Naive B cell (primary cell): ENCODE data around the gene MRPL28. TPM values are rescaled to one million over a fixed set of nuclear protein-coding genes. Genes with fewer than 3 reads are reported as not detected.
"Not testable (repeated sequence)": the region's sequence is repeated elsewhere in the genome, so short reads cannot be mapped to it uniquely, and the experiment has no call there.

Source experiments
- ATAC-seq, 2 donors: fragments of 150-1000 bp; cut with Tn5 transposase; 2 replicates each; pipeline ENCODE4 v1.10.0; 2021; ENCODE audit warnings: low read depth in 2 of 2, mild to moderate bottlenecking in 2 of 2, moderate library complexity in 2 of 2
- DNase-seq: peaks from one replicate; pipeline ENCODE4 v3.0.0; 2022
- H3K27ac Mint-ChIP-seq, 6 donors: one replicate each; pipeline ENCODE4 v1.8.0; 2020 to 2022; ENCODE audit warnings: mild to moderate bottlenecking in 6 of 6, mixed read lengths in 6 of 6, moderate library complexity in 5 of 6, inconsistent platforms in 2 of 6
- H3K27me3 Mint-ChIP-seq, 3 donors: one replicate each; pipeline ENCODE4 v1.8.0; 2021 to 2022; ENCODE audit warnings: mixed read lengths in 3 of 3, mild to moderate bottlenecking in 1 of 3
- H3K36me3 Mint-ChIP-seq, 2 donors: one replicate each; pipeline ENCODE4 v1.8.0; 2020 to 2022; ENCODE audit warnings: mixed read lengths in 2 of 2, inconsistent platforms in 1 of 2, mild to moderate bottlenecking in 1 of 2
- H3K4me1 Mint-ChIP-seq, 3 donors: one replicate each; pipeline ENCODE4 v1.8.0; 2020 to 2022; ENCODE audit warnings: mixed read lengths in 3 of 3, inconsistent platforms in 1 of 3, mild to moderate bottlenecking in 1 of 3, moderate library complexity in 1 of 3
- H3K4me3 Mint-ChIP-seq, 8 donors: one replicate each; pipeline ENCODE4 v1.8.0; 2020 to 2022; ENCODE audit warnings: mild to moderate bottlenecking in 8 of 8, mixed read lengths in 8 of 8, moderate library complexity in 8 of 8, inconsistent platforms in 2 of 8
- H3K9me3 Mint-ChIP-seq, 7 donors: one replicate each; pipeline ENCODE4 v1.8.0; 2020 to 2022; ENCODE audit warnings: mixed read lengths in 7 of 7, mild to moderate bottlenecking in 5 of 7, inconsistent platforms in 2 of 7, moderate library complexity in 1 of 7
- polyA plus RNA-seq, 6 donors: library from polyadenylated mRNA; unstranded; fragments of 300-500 nt; fragmentation: Illumina TruSeq; gene quantifications; one replicate each; pipeline ENCODE4 v1.2.3, GENCODE V29; 2021; ENCODE audit warnings: low read depth in 6 of 6

MRPL28 gene
- polyA plus RNA-seq, 6 donors from 2014 or later = 60.1 to 76.8 (median 65.7) TPM

DNA sequence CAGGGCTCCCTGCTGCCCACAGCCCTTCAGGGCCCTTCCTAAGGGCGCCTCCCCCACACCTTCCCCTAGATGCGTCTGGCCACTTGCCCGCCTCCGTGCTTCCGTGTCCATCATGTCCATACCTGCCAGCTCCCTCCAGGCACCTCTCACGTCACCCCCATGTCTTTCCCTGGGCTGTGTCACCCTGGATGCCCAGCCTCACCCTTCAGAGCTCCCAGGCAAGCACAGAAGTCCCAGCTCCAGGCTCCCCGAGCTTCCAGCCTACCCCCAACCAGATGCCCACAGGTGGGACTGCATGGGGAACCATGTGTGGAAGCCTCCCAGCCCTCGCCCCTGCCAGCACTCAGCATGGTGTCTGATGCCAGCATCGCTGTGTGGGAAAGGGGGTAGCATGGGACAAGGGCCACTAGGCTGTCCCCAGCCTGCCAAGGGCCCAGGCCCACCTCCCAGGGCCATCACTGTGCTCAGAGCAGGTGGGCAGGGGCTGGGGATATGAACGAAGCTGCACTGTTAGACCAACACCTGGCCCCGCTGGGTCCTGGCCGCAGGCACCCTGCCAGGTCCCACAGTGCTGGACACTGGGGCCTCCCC is 16.0 kb downstream of the MRPL28 start:
- DNase-seq (no peak), ATAC-seq (no peak)
- H3K4me1 Mint-ChIP-seq = peaks cover 9 to 19% (median 13%) of the 10 kb centered on the region in 3 donors
- peak overlapping the region; percentile 25 to 76 (median 53) for H3K4me3 Mint-ChIP-seq
- no peaks in the 10 kb centered on the region for H3K27me3 Mint-ChIP-seq
- no peaks in the 10 kb centered on the region for H3K9me3 Mint-ChIP-seq
- H3K36me3 Mint-ChIP-seq = peaks cover 0 to 5% of the 10 kb centered on the region in 2 donors
- peak overlapping the region in 3 of 6 donors; percentile 10 to 80 (median 55) for H3K27ac Mint-ChIP-seq

DNA sequence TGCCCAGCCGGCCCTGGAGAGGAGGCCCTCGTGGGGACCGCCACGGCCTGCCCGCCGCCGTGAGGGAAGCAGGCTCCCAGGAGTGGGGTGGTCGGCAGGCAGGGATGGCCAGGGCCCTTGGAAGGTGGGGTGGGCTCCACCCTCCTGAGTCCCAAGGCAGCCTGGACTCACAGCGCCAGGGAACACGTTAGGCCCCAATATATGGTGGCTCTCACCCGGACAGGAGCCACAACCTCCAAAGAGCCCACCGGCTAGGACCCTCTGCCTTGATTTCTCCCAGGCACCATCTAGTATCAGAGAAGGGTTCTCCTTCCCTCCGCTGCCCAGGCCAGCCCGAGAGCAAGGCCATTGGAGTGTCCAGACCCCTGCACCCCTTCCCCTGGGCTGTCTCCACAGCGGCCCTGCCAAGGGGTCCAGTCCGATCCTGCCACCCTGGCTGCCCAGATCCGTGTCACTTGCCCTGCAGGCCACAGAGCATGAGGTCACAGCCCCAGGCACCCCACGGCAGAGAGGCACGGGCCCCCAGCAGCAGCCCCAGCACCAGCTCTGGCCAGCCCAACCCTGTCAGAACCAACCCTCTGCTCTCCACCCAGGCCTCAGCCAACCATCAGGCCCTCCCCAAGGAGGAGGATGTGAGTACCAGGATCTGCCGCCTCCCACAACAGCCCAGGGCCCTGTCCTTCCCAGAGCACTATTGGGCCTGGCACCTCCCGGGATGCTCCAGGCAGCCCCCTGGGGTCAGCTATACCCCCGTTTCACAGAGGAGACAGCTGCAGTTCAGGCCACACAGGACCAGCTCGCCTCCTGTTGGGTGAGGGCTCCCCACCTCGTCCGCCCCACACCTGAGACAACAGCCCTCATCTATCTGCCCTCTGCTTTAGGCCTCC is 16.7 kb downstream of the MRPL28 start:
- Mint-ChIP-seq H3K27me3 (no peaks in the 10 kb centered on the region), H3K27ac (peak overlapping the region in 3 of 6 donors; percentile 47 to 80 (median 55)), H3K9me3 (no peaks in the 10 kb centered on the region), H3K4me3 (peak overlapping the region in 6 of 8 donors; percentile 12 to 76 (median 62)), H3K4me1 (peaks cover 17 to 25% (median 17%) of the 10 kb centered on the region in 3 donors), H3K36me3 (peaks cover 0 to 5% of the 10 kb centered on the region in 2 donors)
- ATAC-seq (no peak), DNase-seq (peak; percentile 12)

DNA sequence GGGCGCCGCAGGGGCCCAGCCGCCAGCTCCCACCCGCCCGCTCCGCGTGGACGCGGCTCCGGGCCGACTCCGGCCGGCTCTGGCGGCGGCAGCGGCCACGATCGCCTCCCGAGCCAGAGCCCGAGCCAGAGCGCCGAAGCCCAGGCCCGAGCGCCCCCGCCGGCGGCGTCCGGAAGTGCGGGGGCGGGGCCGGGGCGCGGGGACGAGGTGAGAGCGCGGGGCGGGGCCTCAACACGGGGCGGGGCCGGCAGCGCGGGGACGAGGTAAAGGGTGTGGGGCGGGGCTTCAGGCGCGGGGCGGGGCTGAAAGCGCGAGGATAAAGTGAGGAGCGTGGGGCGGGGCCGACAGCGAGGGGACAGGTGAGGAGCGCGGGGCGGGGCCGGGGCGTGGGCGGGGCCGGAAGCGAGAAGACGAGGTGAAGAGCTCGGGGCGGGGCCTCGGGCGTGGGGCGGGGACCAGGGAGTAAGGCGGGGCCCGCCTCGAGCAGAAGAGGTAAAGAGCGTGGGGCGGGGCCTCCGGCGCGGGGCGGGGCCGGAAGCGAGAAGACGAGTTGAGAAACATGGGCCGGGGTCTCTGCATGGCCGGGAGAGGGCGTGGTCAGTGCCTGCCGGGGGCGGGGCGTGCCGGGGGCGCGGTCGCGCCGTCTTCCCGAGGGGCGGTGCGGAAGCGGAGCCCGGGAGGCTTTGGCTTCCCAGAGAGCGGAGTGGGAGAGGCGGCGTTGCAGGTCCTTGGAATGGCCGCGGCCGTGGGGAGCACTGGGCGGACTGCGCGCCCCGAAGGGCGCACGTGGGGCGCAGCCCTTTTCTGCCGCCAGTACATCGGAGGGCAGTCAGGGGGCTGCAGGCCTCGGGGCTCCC is 17.6 kb downstream of the MRPL28 start, which contains the start of gene AXIN1:
AXIN1 (minus strand) TSS at position 177 of the 857 bp plus-strand sequence. CDS start 5,698 bp downstream, outside the sequence.
- H3K36me3 Mint-ChIP-seq = peaks cover 0 to 5% of the 10 kb centered on the region in 2 donors
- peak; percentile 98 for DNase-seq
- H3K4me1 Mint-ChIP-seq = peaks cover 21 to 33% (median 25%) of the 10 kb centered on the region in 3 donors
- peak within 1 kb of the TSS; percentile 79 to 97 (median 92) for H3K4me3 Mint-ChIP-seq
- peak; percentile 75 to 79 for ATAC-seq
- H3K27me3 Mint-ChIP-seq = no peaks in the 10 kb centered on the region
- peak within 1 kb of the TSS; percentile 57 to 97 (median 82) for H3K27ac Mint-ChIP-seq
- no peaks in the 10 kb centered on the region for H3K9me3 Mint-ChIP-seq

DNA sequence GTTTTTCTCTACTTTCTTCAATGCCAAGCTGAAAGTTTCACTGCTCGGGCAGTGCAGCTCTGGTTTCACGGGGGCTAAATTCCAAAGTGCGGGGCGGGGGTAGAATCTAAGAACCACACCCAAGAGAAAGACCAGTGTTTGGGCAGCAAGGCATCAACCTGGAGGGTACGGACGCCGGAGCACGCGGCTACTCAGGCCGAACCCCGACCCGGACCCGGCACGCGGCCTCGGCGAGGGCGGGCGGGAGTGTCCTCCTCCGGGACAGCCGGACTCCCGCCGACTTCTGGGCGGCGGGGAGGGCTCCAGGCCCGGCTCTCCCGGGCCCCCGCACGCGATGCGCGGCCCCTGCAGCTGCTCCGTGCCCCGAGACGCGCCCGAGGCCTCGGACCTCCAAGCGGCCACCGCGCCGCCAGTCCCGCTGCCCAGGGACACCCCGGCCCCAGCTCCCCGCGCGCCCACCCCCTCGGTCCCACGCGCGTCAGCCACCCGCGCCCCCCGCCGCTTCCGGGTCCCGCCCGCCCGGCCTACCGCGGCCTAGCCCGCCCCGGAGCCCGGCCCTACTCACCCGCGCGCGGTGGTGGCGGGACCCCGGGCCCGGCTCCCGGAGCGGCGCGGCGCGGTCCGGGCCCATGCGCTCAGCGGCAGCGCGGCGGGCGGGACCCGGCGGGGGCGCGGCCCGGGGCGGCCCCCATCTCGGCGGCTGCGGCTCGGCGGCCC is 18.4 kb downstream of the MRPL28 start:
- Mint-ChIP-seq H3K36me3 (peaks cover 7 to 9% of the 10 kb centered on the region in 2 donors), H3K27me3 (no peaks in the 10 kb centered on the region), H3K27ac (peak overlapping the region in 5 of 6 donors; percentile 57 to 97 (median 89)), H3K4me1 (peaks cover 30 to 41% (median 33%) of the 10 kb centered on the region in 3 donors), H3K9me3 (no peaks in the 10 kb centered on the region), H3K4me3 (peak overlapping the region; percentile 79 to 97 (median 92))
- DNase-seq = no peak
- ATAC-seq = peak; percentile 30 to 40

DNA sequence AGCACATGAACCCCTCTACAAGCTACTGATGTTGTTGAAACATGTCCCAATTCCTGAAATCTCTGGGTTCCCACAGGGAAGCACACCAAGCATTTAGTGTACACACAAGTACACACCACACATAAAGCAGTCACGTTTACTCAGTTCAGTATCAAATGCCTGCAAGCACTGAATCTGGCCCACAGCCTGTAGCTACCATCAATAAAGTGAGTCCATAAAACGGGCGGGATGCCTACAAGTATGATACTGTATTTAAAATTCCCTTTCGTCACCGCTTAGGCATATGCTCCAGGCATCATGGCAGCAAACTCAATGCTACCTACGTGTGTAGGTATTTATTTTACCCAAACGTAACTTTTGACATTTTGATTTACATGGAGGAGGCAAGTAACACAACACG is 20.1 kb downstream of the MRPL28 start:
- peak overlapping the region in 4 of 8 donors; percentile 25 to 97 (median 94) for H3K4me3 Mint-ChIP-seq
- H3K36me3 Mint-ChIP-seq = peaks cover 7 to 9% of the 10 kb centered on the region in 2 donors
- H3K9me3 Mint-ChIP-seq = no peaks in the 10 kb centered on the region
- H3K27me3 Mint-ChIP-seq = no peaks in the 10 kb centered on the region
- DNase-seq (no peak), ATAC-seq (no peak)
- H3K27ac Mint-ChIP-seq = peak overlapping the region in 1 of 6 donors; percentile 28
- peaks cover 34 to 49% (median 36%) of the 10 kb centered on the region in 3 donors for H3K4me1 Mint-ChIP-seq

DNA sequence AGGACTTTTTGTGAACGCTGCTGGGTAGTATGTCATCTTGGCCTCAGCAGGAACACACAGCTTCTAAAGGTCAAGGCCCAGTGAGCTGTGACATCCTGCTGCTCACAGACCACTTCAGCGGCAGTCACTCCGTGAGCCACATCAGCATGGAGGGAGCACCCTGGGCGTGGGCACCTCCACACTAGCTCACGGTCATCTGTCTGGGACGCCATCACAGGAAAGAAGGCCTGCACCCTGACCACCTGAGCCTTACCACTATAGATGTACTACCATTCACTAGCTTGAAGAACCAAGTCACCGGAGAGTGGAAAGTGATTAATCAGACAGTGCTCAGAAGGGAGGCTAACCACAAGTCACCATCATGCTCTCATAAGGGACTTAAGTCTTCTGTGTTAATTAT is 21.1 kb downstream of the MRPL28 start:
- ATAC-seq (no peak), DNase-seq (no peak)
- Mint-ChIP-seq H3K9me3 (no peaks in the 10 kb centered on the region), H3K4me1 (peaks cover 32 to 57% (median 37%) of the 10 kb centered on the region in 3 donors), H3K27me3 (no peaks in the 10 kb centered on the region), H3K27ac (no peak overlapping the region), H3K4me3 (peak overlapping the region in 3 of 8 donors; percentile 39 to 96 (median 51)), H3K36me3 (peaks cover 7 to 9% of the 10 kb centered on the region in 2 donors)

DNA sequence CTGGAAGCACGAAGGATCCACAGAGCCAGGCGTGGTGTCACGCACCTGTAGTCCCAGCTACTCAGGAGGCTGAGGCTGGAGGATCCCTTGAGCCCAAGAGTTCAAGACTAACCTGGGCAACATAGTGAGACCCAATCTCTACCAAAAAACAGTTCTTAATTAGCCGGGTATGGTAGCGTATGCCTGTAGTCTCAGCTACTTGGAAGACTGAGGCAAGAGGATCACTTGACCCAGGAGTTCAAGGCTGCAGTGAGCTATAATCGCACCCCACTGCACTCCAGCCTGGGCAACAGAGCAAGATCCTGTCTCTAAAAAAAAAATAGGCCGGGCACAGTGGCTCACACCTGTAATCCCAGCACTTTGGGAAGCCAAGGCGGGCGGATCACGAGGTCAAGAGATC is 21.8 kb downstream of the MRPL28 start:
- DNase-seq, H3K9me3 Mint-ChIP-seq, H3K36me3 Mint-ChIP-seq, H3K27me3 Mint-ChIP-seq, ATAC-seq: not testable (repeated sequence)
- Mint-ChIP-seq H3K4me3 (peak overlapping the region in 2 of 8 donors; percentile 24 to 44), H3K4me1 (peaks cover 29 to 57% (median 31%) of the 10 kb centered on the region in 3 donors), H3K27ac (peak overlapping the region in 2 of 6 donors; percentile 27 to 81)

DNA sequence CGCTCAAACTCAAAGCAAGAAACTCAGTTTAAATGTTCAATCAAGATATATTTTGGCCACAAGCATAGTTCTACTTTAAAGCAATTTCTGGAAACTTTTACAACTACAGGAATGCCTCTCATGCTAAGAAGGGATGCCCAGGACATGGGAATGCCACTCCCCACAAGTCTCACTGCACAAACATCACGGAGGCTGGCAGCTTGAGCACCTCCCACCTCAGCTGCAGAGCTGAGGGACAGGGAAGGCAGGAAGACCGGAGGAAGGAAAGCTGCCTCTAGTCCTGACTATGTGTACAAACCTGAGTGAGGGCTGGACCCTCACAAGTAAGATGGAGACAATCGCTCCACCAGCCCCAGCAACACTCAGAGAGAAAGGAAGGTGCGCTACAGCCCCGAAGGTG is 23.1 kb downstream of the MRPL28 start:
- ATAC-seq (no peak), DNase-seq (no peak)
- Mint-ChIP-seq H3K4me3 (no peak overlapping the region), H3K27me3 (no peaks in the 10 kb centered on the region), H3K27ac (peak overlapping the region in 1 of 6 donors; percentile 84), H3K36me3 (peaks cover 7 to 9% of the 10 kb centered on the region in 2 donors), H3K4me1 (peaks cover 33 to 69% (median 43%) of the 10 kb centered on the region in 3 donors), H3K9me3 (no peaks in the 10 kb centered on the region)

DNA sequence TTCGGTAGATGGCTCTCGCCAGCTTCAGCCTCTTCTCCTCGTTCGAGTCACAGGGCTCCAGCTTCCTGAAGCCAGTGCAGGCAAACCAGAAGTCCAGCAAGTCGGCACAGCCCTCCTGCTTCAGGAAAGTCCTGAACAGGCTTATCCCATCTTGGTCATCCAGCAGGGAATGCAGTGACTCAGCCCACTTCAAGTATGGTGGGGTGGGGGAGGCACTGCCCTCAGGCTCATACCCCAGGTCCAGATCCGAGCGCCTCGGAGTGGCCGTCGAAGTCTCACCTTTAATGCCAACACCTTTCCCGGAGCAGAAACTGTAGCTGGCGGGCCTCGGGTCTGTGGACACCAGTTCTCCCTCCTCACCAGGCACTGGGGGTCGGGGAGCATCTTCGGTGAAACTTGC is 23.8 kb downstream of the MRPL28 start:
- Mint-ChIP-seq H3K27ac (peak overlapping the region in 1 of 6 donors; percentile 55), H3K27me3 (no peaks in the 10 kb centered on the region), H3K9me3 (no peaks in the 10 kb centered on the region), H3K4me3 (no peak overlapping the region), H3K4me1 (peaks cover 34 to 74% (median 49%) of the 10 kb centered on the region in 3 donors), H3K36me3 (peaks cover 7 to 9% of the 10 kb centered on the region in 2 donors)
- DNase-seq (no peak), ATAC-seq (no peak)

DNA sequence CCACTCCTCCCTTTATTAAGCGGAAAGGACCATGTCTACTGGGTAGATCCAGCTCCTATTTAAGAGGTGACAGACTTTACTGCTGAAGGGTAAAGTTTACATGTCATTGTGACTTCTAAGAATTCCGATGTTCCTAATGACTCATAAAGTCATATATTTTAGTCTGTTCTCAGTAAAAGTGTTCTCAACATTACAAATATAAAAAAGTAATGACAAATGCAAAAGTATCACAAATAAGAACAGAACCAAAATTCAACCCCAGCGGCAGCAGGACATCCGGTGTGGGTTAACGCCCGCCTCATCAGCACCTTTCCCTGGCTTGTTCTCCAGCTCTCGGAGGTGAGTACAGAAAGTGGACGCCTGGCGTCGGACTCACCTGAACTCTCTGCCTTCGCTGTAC is 24.6 kb downstream of the MRPL28 start:
- H3K36me3 Mint-ChIP-seq = peaks cover 7 to 9% of the 10 kb centered on the region in 2 donors
- no peak overlapping the region for H3K4me3 Mint-ChIP-seq
- ATAC-seq (no peak), DNase-seq (no peak)
- H3K4me1 Mint-ChIP-seq = peaks cover 34 to 67% (median 51%) of the 10 kb centered on the region in 3 donors
- H3K9me3 Mint-ChIP-seq = no peaks in the 10 kb centered on the region
- H3K27ac Mint-ChIP-seq = peak overlapping the region in 2 of 6 donors; percentile 50 to 81
- H3K27me3 Mint-ChIP-seq = no peaks in the 10 kb centered on the region

DNA sequence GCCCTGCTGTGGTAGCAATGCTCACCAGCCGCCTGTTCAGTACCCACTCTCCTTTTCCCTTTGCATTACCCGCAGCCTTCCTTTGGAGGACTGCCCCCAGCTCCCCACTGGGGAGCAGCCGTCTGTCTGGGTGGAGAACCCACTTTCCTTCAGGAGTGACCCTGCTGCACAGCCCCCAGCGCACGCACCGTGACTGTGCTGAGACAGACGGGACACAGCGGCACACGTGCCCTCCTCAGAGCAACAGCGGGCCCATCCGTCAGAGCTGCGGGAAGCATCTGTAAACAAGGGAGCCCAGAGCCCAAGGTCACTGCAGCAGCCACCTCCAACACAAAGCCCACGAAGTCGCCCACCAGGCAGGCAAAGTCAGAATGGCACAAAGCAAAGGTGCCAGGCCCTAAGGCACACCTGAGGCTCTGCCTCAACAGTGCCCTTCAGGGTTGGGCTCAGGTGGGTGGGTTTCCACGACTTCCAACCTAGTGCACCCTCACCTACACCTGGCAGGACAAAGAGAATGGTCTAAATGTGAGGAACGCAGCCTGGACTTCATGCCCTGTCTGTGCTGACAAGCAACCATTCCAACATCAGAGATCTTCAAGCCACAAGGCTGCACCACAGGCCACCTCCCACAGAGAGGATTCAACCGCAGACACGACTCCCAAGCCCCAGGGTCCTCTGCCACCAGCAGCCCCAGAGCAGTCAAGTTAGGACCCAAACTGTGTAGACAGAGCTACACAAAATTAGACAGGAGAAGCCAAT is 27.7 kb downstream of the MRPL28 start:
- no peaks in the 10 kb centered on the region for H3K9me3 Mint-ChIP-seq
- DNase-seq (no peak), ATAC-seq (no peak)
- H3K4me1 Mint-ChIP-seq = peaks cover 27 to 62% (median 57%) of the 10 kb centered on the region in 3 donors
- H3K4me3 Mint-ChIP-seq = no peak overlapping the region
- peak overlapping the region in 2 of 6 donors; percentile 12 to 93 for H3K27ac Mint-ChIP-seq
- H3K36me3 Mint-ChIP-seq = peaks cover 3 to 7% of the 10 kb centered on the region in 2 donors
- H3K27me3 Mint-ChIP-seq = no peaks in the 10 kb centered on the region

DNA sequence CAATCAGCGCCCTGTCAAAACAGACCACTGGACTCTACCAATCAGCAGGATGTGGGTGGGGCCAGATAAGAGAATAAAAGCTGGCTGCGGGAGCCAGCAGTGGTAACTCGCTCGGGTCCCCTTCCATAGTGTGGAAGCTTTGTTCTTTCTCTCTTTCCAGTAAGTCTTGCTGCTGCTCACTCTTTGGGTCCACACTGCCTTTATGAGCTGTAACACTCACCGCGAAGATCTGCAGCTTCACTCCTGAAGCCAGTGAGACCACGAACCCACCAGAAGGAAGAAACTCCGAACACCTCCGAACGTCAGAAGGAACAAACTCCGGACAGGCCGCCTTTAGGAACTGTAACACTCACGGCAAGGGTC is 28.4 kb downstream of the MRPL28 start:
- not testable (repeated sequence) for H3K9me3 Mint-ChIP-seq, H3K4me3 Mint-ChIP-seq, H3K27me3 Mint-ChIP-seq, H3K27ac Mint-ChIP-seq, ATAC-seq, H3K36me3 Mint-ChIP-seq, DNase-seq
- peaks cover 21 to 56% (median 50%) of the 10 kb centered on the region in 3 donors for H3K4me1 Mint-ChIP-seq
